ENCODE measurements around the gene CMTM8.

- TF ChIP-seq CTCF (conservative IDR thresholded peaks at IDR 0.05 in 1 of 2, IDR thresholded peaks at IDR 0.05 in 1 of 2; ENCODE audit: low read depth in 1 of 2, low read length in 2 of 2), result no peak
- no peak for TF ChIP-seq EZH2 (IDR thresholded peaks at IDR 0.05; ENCODE audit: low read length, missing control alignments)
These were observed 17.7 kb downstream of the CMTM8 start for GRCh38 chr3:32256206-32256605.

All from fibroblast of lung (primary cell).